Fibroblast of peridontal ligament (primary cell): ENCODE data around the gene DLG2.
"Not testable (repeated sequence)": the region's sequence is repeated elsewhere in the genome, so short reads cannot be mapped to it uniquely, and the experiment has no call there.

Experiments
- DNase-seq: peaks from one replicate; pipeline ENCODE4 v3.0.0-alpha.2; 2010; ENCODE audit errors: extremely low read depth

DLG2 gene

DNA sequence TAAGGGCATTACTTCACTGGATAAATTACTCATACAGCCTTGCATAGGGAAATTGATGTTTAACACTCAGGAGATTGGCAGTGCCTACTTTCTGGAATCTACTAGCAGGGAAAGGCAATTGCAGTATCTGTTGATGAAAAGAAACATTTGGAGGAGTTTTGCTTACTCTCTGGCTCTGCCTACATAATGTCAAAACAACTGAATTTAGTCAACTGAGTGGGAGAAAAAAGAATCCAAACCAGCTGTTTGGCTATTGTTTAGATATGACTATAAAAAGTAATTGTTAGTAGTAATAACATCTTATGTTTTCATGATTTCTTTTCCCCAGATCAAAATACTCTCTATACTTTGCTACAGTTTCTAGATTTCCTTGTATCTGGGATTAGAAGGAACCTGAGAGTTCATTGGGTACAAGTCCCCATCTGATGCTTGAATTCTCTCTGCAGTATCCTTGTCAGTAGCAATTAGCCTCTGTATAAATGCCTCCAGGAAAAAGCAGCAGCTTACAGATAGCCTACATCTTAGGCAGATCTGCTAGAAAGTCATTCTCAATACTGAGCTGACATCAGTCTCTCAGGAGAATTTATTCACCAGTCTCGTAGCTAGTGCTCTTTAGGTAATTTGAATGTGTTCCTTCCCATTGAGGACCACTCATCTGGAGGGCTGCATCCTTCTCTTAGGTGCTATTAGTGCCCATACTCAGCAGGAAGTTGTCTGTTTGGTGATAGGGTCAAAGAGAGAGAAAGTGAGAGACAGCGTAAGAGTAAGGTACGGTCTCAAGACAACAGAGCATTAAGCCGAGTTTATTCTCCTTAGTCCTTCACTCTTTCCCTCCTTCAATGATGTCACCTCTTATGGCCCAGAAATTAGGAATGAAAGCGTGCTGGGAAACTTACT lies 2155.1 kb downstream of the DLG2 start:
- DNase-seq, result no peak

DNA sequence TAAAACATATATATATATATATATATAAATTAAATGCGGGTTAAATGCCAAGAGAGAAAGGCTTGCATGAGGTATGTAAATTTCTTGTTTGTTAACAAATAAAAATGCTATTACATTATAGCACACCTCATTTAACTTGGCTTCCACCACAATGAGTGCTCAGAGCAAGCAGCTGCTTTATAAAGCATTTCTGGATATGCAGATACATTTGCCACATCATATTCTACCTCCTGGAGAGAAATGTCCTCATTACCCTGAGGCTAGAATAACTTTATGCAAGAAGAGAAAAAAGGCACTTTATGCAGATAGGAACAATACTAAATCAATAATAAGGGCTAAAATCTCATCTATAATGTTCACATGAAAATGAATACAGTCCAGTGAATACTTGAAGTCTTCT lies 2159.3 kb downstream of the DLG2 start:
- DNase-seq, result no peak

GRCh38 chr11:83464160-83464944 lies 2162.8 kb downstream of the DLG2 start:
- DNase-seq, result no peak

DNA sequence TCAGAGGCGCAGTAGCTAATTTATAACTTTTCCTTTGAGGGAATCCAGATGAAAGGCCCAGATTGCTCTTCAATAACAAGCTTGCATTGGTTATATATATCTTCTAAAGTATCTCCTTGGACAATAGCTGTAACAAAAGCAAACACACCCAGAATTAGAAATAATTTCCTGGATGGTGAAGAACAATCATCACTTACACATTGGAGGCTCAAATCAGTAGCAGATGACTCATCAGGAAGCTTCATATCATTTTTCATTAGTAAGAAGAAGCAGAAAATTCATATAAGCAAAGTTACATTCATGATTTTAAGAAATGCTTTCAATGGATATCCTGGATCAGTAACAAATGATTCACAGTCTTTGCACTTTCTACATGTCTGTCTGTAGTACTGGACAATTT lies 2167.3 kb downstream of the DLG2 start:
- DNase-seq, result no peak

DNA sequence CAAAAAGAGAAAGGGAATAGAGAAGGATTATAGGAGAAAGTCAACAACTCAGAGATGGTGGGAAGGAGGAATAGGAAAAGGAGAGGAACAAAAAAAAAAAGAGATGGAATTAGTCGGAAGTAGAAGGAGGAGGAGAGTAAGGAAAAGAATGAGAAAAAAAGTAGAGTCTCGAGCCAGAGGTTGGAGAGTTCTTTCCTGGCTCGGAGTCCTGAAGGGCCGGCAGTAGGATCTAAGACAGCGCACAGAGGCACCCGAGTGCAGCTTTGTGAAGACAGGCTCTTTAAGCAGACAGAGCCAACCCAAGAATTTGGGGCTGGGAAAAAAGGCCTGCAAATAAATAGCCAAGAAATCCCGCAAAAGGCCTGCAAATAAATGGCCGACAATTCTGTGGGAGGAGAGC lies 2170.6 kb downstream of the DLG2 start:
- no peak for DNase-seq

GRCh38 chr11:83456075-83456474 lies 2171.1 kb downstream of the DLG2 start:
- DNase-seq, result no peak

DNA sequence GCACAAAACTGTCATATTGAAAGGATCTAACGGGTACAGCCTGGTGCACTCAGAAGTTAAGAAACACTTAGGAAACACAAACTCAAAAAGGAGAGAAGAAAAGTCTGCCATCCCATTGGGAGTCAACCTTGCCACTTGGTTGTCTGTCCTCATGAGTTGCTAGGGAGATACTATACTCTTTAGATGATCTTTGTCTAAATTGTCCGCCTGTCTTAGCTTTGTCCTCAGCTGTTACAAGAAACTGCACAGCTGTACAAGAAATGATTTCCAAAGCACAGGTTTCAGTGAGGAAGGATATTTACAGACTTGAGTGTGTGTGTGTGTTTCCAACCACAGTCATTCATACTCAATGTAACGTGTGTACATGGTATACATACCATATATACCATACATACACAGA lies 2171.8 kb downstream of the DLG2 start:
- no peak for DNase-seq

GRCh38 chr11:83454674-83455073 lies 2172.5 kb downstream of the DLG2 start:
- DNase-seq, result no peak

GRCh38 chr11:83449338-83449913 lies 2177.7 kb downstream of the DLG2 start:
- no peak for DNase-seq

DNA sequence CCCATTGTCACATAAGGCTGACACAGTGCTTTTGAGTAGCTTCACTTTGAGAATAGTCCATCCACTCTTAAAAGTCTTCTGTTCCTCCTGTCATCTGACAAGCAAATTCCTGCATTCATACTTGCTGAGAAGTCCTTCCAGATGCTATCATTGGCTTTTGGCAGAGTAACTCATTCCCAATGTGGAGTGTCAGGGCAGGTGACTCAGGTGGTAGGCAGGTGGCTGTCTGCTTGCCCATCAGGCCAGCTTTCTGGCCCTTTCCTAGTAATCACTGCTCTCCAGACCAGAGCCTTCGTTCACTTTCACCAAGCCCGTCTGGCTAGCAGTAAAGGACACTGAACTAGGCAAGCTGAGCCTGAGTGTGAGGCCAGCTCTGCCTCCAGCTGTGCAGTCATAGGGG lies 2178.5 kb downstream of the DLG2 start:
- no peak for DNase-seq

DNA sequence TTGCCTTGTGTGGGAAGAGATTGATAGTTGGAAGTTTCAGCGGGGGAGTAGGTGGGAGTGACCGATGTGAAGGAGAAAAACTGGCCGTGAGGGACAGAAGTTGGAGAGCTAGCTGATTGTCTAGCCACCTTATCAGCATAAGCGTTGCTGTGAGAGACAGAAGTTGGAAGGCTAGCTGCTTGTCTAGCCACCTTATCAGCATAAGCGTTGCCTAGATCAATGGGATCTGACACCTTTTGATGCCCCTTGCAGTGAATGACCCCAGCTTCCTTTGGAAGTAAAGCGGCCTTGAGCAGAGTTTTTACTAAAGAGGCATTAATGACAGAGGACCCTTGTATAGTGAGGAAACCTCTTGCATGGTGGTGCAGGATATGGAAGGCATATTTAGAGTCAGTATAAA lies 2183.3 kb downstream of the DLG2 start:
- not testable (repeated sequence) for DNase-seq

DNA sequence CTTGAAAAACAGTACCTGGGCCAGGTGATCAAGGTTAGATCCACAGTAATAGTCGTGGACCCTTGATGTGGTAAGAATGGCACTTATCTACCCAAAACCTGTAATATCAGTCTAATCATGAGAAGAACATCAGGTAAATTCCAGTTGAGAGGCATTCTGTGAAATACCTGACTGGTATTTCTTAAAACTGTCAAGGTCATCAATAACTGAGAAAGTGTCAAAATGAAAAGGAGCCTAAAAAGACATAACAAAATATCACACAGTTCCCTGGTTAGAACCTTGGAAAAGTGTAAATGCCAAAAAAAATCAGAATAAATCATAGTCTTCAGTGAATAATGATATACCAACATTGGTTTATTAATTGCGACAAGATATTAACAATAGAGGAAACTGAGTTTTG lies 2185.5 kb downstream of the DLG2 start:
- no peak for DNase-seq

- no peak for DNase-seq
Observed at GRCh38 chr11:83441171-83441570, 2186.0 kb downstream of the DLG2 start.

DNA sequence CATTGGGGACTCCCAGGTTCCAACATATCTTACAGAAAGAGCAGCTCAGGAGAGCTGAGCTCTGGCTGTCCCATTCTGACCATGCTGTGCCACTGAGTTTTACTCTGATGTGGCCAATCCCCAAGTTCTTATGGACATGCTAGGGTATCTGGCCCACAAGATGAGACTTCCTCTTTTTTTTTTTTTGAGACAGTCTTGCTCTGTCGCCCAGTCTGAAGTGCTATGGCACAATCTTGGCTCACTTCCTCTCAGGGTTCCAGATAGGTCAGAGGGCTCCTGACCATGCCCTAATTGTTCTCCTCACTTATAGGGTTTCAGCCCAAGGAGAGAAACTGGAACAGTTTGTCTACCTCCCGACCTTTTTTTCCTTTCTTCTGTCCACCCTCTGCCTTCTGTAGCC lies 2188.7 kb downstream of the DLG2 start:
- DNase-seq, result no peak

- DNase-seq, result no peak
Observed at GRCh38 chr11:83437939-83438338, 2189.2 kb downstream of the DLG2 start.

GRCh38 chr11:83436855-83437254 lies 2190.3 kb downstream of the DLG2 start:
- no peak for DNase-seq

DNA sequence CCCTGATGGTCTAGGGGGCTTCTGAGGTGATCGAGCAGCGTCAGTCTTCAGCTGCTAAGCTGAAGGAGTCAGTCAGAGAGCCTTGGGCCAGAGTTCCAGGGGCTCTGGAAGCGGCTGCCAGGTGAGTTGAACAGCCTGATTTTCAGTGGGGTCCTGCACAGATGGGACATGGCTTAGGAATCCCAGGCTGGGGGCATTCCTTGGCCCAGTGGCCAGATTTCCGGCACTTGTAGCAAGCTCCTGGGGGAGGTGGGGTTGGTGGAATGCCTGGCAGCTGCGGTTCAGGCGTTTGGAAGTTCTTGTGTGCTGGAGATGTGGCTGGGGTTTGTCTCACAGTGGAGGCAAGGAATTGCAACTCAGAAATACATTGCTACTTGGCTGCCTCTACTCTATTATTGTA lies 2192.3 kb downstream of the DLG2 start:
- not testable (repeated sequence) for DNase-seq

- DNase-seq, result no peak
Observed at GRCh38 chr11:83427943-83428342, 2199.2 kb downstream of the DLG2 start.

DNA sequence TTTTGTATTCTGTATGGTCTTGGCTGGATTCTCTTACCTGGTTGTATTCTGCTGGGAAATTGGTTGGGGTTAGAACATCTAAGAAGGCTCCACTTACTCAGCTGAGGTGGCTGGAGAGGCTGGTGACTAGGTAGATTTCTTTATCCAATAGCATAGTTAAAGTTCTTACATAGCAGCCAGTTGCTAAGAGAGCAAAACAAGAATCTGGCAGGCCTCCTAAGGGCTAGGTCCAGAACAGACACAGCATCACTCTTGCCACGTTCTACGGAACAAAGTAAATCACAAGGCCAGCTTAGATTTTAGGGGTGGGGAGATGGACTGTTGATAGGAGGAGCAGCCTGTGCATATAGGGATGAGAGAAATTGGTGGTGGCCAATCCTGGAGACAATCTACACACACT lies 2199.6 kb downstream of the DLG2 start:
- DNase-seq, result no peak

GRCh38 chr11:83425137-83425466 lies 2202.0 kb downstream of the DLG2 start:
- DNase-seq, result no peak

DNA sequence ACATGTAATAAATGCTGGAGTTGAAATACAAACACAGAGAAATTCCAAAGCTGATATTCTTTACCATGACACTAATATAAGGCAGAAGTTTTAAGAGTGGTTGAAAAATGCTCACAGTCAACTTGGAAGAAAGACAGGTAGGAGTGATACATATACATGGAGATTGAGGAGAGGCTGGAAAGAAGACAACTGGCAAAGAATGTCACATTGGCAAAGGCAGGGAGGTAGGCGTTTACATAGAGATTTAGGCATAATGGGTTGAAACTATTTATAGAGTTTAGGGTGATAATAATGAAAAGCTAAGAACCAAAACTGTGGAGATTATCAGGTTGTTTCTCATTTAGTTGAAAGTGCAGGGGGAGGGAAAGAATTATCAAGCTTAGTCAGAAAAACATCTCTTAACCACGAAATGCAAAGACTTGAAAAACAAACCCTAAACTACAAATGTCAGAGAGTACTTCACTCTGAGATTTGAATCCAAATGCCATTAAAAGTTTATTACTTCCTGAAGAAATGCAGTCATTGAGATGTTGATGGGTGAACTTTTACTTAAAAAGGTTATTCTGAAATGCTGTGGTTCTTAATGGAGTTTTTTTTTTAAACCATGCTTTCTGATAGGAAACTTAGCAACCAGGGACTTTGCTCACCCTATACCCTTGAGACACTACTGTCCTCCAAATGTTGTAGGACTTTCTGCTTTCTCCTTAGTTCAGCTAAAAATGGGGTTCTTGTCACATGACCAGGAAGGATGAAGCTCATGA lies 2202.6 kb downstream of the DLG2 start:
- no peak for DNase-seq

- not testable (repeated sequence) for DNase-seq
Observed at GRCh38 chr11:83422641-83423040, 2204.5 kb downstream of the DLG2 start.
